H1 (cell line): Measurements from ENCODE around the gene PRRX2. TPM values are rescaled to one million over a fixed set of nuclear protein-coding genes. Genes with fewer than 3 reads are reported as not detected.

Experiments
- CTCF ChIA-PET: fragments of 300-600 bp; sonication (Branson Sonifier 250); formaldehyde crosslinking; loops from one replicate; lab custom pipeline; 2021; ENCODE audit not compliant: partially characterized antibody; lab: Charles Lee
- POLR2A ChIA-PET: fragments of 300-600 bp; sonication (Branson Sonifier 250); formaldehyde crosslinking; loops from one replicate; lab custom pipeline; 2021; ENCODE audit warnings: inconsistent platforms; ENCODE audit not compliant: partially characterized antibody; lab: Charles Lee
- DNase-seq, 2 experiments: peaks; one replicate each; pipeline versions ENCODE4 v3.0.0 to v3.0.0-alpha.2; 2010 to 2022; ENCODE audit warnings: low spot score in 2 of 2, low read depth in 1 of 2, mixed read lengths in 1 of 2
- FAIRE-seq: peaks from 2 replicates; lab custom pipeline; 2011; peaks lifted over from hg19 to GRCh38; lab: Jason Lieb, UNC
- H2AFZ ChIP-seq: 2 replicates; pipeline ENCODE4 v1.8.1; 2012; ENCODE audit warnings: low read length, inconsistent platforms
- H2AK5ac ChIP-seq: 2 replicates; pipeline ENCODE4 v1.6.1; 2013; ENCODE audit warnings: low read depth, low read length
- H2BK120ac ChIP-seq: replicated peaks from 2 replicates; pipeline ENCODE3; 2013; ENCODE audit warnings: low read depth, low read length, inconsistent platforms
- H2BK12ac ChIP-seq: 2 replicates; pipeline ENCODE4 v1.6.1; 2013; ENCODE audit warnings: low read depth, low read length
- H2BK15ac ChIP-seq: 2 replicates; pipeline ENCODE4 v1.6.1; 2013; ENCODE audit warnings: low read length
- H2BK20ac ChIP-seq: 2 replicates; pipeline ENCODE4 v1.6.1; 2013; ENCODE audit warnings: low read length
- H2BK5ac ChIP-seq: 2 replicates; pipeline ENCODE4 v1.6.1; 2013; ENCODE audit warnings: low read depth, low read length
- H3K14ac ChIP-seq: 2 replicates; pipeline ENCODE4 v1.6.1; 2013; ENCODE audit warnings: inconsistent platforms; ENCODE audit not compliant: insufficient read length
- H3K18ac ChIP-seq: 2 replicates; pipeline ENCODE4 v1.6.1; 2013; ENCODE audit warnings: low read length; ENCODE audit errors: extremely low read depth
- H3K23ac ChIP-seq: 2 replicates; pipeline ENCODE4 v1.6.1; 2013; ENCODE audit warnings: inconsistent platforms; ENCODE audit not compliant: insufficient read length
- H3K23me2 ChIP-seq: 2 replicates; pipeline ENCODE4 v1.6.1; 2013; ENCODE audit warnings: low read depth, low read length
- H3K27ac ChIP-seq: 2 replicates; pipeline ENCODE4 v1.6.1; 2011; ENCODE audit warnings: low read depth, low read length, inconsistent platforms
- H3K27me3 ChIP-seq, 4 experiments: replicated peaks in 1 of 4; 1 replicate in 1 of 4; 2 replicates in 3 of 4; pipeline versions ENCODE4 v1.6.1 to v1.8.1; 2011 to 2013; ENCODE audit warnings: low read length in 3 of 4, mild to moderate bottlenecking in 3 of 4, inconsistent platforms in 2 of 4, mixed read lengths in 2 of 4, moderate library complexity in 1 of 4; ENCODE audit not compliant: control insufficient read depth in 3 of 4, insufficient read depth in 3 of 4; ENCODE audit errors: extremely low read depth in 1 of 4
- H3K36me3 ChIP-seq, 4 experiments: 2 replicates each; pipeline versions ENCODE4 v1.6.1 to v1.8.1; 2011 to 2013; ENCODE audit warnings: mild to moderate bottlenecking in 4 of 4, low read length in 3 of 4, moderate library complexity in 2 of 4, control low read depth in 1 of 4, inconsistent platforms in 1 of 4; ENCODE audit not compliant: insufficient read depth in 4 of 4, control insufficient read depth in 2 of 4
- H3K4ac ChIP-seq: replicated peaks from 2 replicates; pipeline ENCODE3; 2013; ENCODE audit warnings: low read length, low read depth, mixed read lengths, inconsistent platforms; ENCODE audit not compliant: insufficient read length
- H3K4me1 ChIP-seq, 4 experiments: replicated peaks in 1 of 4; 1 replicate in 1 of 4; 2 replicates in 3 of 4; pipeline versions ENCODE4 v1.6.1 to v1.8.1; 2011 to 2013; ENCODE audit warnings: low read length in 3 of 4, inconsistent platforms in 2 of 4, mixed read lengths in 1 of 4; ENCODE audit not compliant: insufficient read depth in 4 of 4, control insufficient read depth in 3 of 4
- H3K4me2 ChIP-seq, 2 experiments: 2 replicates each; pipeline versions ENCODE4 v1.6.1 to v1.8.1; 2011 to 2013; ENCODE audit warnings: low read depth in 2 of 2, low read length in 2 of 2, control low read depth in 1 of 2, inconsistent platforms in 1 of 2, mild to moderate bottlenecking in 1 of 2; ENCODE audit not compliant: insufficient read depth in 1 of 2
- H3K4me3 ChIP-seq, 4 experiments: fragments of 200-600, 300-600 bp in 1 of 4; sonication (generic), shearing (Covaris generic), sonication (Bioruptor Twin) in 1 of 4; 2 replicates each; pipeline versions ENCODE4 v1.5.1 to v1.8.1; 2011 to 2016; ENCODE audit warnings: low read length in 4 of 4, low read depth in 3 of 4, control low read depth in 2 of 4, inconsistent platforms in 2 of 4, mild to moderate bottlenecking in 2 of 4, mixed read lengths in 1 of 4, moderate library complexity in 1 of 4; ENCODE audit not compliant: insufficient read depth in 2 of 4; ENCODE audit errors: extremely low read depth in 1 of 4
- H3K56ac ChIP-seq: replicated peaks from 2 replicates; pipeline ENCODE3; 2013; ENCODE audit warnings: low read depth, mild to moderate bottlenecking, mixed read lengths, low read length, inconsistent platforms; ENCODE audit not compliant: insufficient read length
- H3K79me1 ChIP-seq: 2 replicates; pipeline ENCODE4 v1.6.1; 2013; ENCODE audit warnings: low read depth, low read length, control low read depth
- H3K79me2 ChIP-seq, 2 experiments: 2 replicates each; pipeline versions ENCODE4 v1.6.1 to v1.8.1; 2012 to 2013; ENCODE audit warnings: low read length in 2 of 2, mild to moderate bottlenecking in 2 of 2, inconsistent platforms in 1 of 2; ENCODE audit not compliant: insufficient read depth in 2 of 2, control insufficient read depth in 1 of 2
- H3K9ac ChIP-seq, 4 experiments: replicated peaks in 1 of 4; 1 replicate in 1 of 4; 2 replicates in 3 of 4; pipeline versions ENCODE4 v1.6.1 to v1.8.1; 2011 to 2013; ENCODE audit warnings: low read depth in 3 of 4, low read length in 3 of 4, control low read depth in 2 of 4, mild to moderate bottlenecking in 2 of 4, moderate library complexity in 2 of 4, inconsistent platforms in 1 of 4; ENCODE audit errors: extremely low read depth in 1 of 4
- H3K9me3 ChIP-seq, 2 experiments: 2 replicates each; pipeline versions ENCODE4 v1.6.1 to v1.8.1; 2012 to 2013; ENCODE audit warnings: mild to moderate bottlenecking in 2 of 2, moderate library complexity in 2 of 2, control low read depth in 1 of 2, inconsistent platforms in 1 of 2, low read depth in 1 of 2, low read length in 1 of 2, mixed read lengths in 1 of 2; ENCODE audit not compliant: insufficient read depth in 2 of 2
- H4K20me1 ChIP-seq, 2 experiments: replicated peaks in 1 of 2; 2 replicates each; pipeline versions ENCODE3 to v1.8.1; 2011 to 2013; ENCODE audit warnings: inconsistent platforms in 2 of 2, low read length in 2 of 2, mild to moderate bottlenecking in 1 of 2; ENCODE audit not compliant: insufficient read depth in 2 of 2, control insufficient read depth in 1 of 2
- H4K5ac ChIP-seq: 2 replicates; pipeline ENCODE4 v1.6.1; 2013; ENCODE audit warnings: low read length, low read depth, mixed read lengths, inconsistent platforms; ENCODE audit not compliant: insufficient read length
- H4K8ac ChIP-seq: 2 replicates; pipeline ENCODE4 v1.8.0; 2013; ENCODE audit warnings: mild to moderate bottlenecking, moderate library complexity, low read length, inconsistent platforms; ENCODE audit not compliant: insufficient read depth; ENCODE audit errors: extremely low read depth
- H4K91ac ChIP-seq: replicated peaks from 2 replicates; pipeline ENCODE3; 2013; ENCODE audit warnings: low read length, mixed read lengths, inconsistent platforms; ENCODE audit not compliant: insufficient read length
- CHD1 ChIP-seq: IDR thresholded peaks from 2 replicates; pipeline ENCODE4 v1.6.1; 2012; ENCODE audit warnings: low read depth, low read length, improper control_type of control experiment
- EGR1 ChIP-seq: IDR thresholded peaks from 2 replicates; pipeline ENCODE4 v1.6.1; 2011; ENCODE audit warnings: low read depth, low read length, borderline replicate concordance
- GABPA ChIP-seq: IDR thresholded peaks from 2 replicates; pipeline ENCODE4 v1.6.1; 2011; ENCODE audit warnings: mild to moderate bottlenecking, low read length, moderate library complexity, borderline replicate concordance; ENCODE audit not compliant: insufficient read depth
- KDM1A ChIP-seq: fragments of 200-600, 300-600 bp; sonication (generic); IDR thresholded peaks from 2 replicates; pipeline ENCODE4 v1.7.1; 2016; ENCODE audit warnings: mild to moderate bottlenecking, low read length, borderline replicate concordance
- NRF1 ChIP-seq: IDR thresholded peaks from 2 replicates; pipeline ENCODE4 v1.6.1; 2011; ENCODE audit warnings: mild to moderate bottlenecking, low read depth, low read length, improper control_type of control experiment
- RAD21 ChIP-seq, 2 experiments: IDR thresholded peaks in 1 of 2; conservative IDR thresholded peaks in 1 of 2; 2 replicates each; pipeline ENCODE4 v1.6.1; 2011; ENCODE audit warnings: low read depth in 2 of 2, low read length in 2 of 2, improper control_type of control experiment in 1 of 2, inconsistent platforms in 1 of 2, mild to moderate bottlenecking in 1 of 2, moderate library complexity in 1 of 2
- RXRA ChIP-seq: IDR thresholded peaks from 2 replicates; pipeline ENCODE4 v1.6.1; 2011; ENCODE audit warnings: low read depth, mild to moderate bottlenecking, low read length, moderate library complexity; ENCODE audit not compliant: insufficient read depth
- SIRT6 ChIP-seq: IDR thresholded peaks from one replicate; pipeline ENCODE4 v1.7.1; 2012; ENCODE audit warnings: low read length, inconsistent platforms
- YY1 ChIP-seq: IDR thresholded peaks from 2 replicates; pipeline ENCODE4 v1.6.1; 2011; ENCODE audit warnings: low read depth, mild to moderate bottlenecking, low read length
- WGBS, 2 experiments: shearing (Covaris generic) in 1 of 2; methylation state at CpG; one replicate each; pipeline versions ENCODE4 v1.1.6 to v1.1.7; 2013 to 2015; ENCODE audit warnings: low lambda C conversion rate in 2 of 2, mixed read lengths in 2 of 2, inconsistent platforms in 1 of 2, low coverage in 1 of 2, missing lambda C conversion rate in 1 of 2; ENCODE audit not compliant: insufficient replicate concordance in 2 of 2, insufficient coverage in 1 of 2, insufficient read length in 1 of 2; ENCODE audit errors: extremely low coverage in 1 of 2, missing lambda C conversion rate in 1 of 2; 5-methylcytosine and 5-hydroxymethylcytosine counted together
- polyA plus RNA-seq, 7 experiments: library from polyadenylated mRNA; depleted of rRNA in 3 of 7; stranded (reverse) in 5 of 7; unstranded in 2 of 7; fragments of >200 nt in 5 of 7; fragments of 200-250 nt in 2 of 7; gene quantifications; 1 replicate in 5 of 7; 2 replicates in 1 of 7; 4 replicates in 1 of 7; pipeline versions ENCODE4 v1.2.1 to v1.2.3, GENCODE V29; 2011 to 2013; ENCODE audit warnings: missing spikeins in 2 of 7, mixed read lengths in 2 of 7
- total RNA-seq: library from RNA; stranded (reverse); fragmentation: NEBNext Ultra II Directional; extraction: Animal tissue kit (Norgen Biotek cat#: 25700); gene quantifications from 2 replicates; pipeline ENCODE4 v1.2.1, GENCODE V29; 2021
- TF ChIP-seq, protein P1 (sequence below): IDR thresholded peaks from 2 replicates; pipeline ENCODE4 v1.6.1; 2012; ENCODE audit warnings: inconsistent platforms
- TF ChIP-seq, protein P2 (sequence below): IDR thresholded peaks from 2 replicates; pipeline ENCODE4 v1.6.1; 2012; ENCODE audit warnings: inconsistent platforms

PRRX2 gene
- total and polyA plus RNA-seq, 2 of the 8 experiments (the other 6 are each of a cell fraction or from before 2014, with no cell fraction given), result 5.8 to 9.2 TPM

DNA sequence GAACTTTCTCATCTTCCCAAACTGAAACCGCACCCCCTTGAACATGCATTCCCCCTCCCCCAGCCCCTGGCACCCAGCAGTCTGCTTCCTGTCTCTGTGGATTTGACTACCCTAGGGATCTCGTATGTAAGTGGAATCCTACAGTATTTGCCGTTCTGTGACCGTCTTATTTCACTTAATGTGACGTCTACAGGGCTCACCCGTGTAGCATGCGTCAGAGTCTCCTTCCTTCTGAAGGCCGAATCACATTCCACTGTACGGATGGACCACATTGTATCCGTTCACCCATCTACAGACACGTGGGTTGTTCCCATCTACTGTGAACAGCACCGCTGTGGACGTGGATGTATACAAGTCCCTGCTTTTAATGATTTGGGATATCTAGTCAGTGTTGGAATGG is 4.5 kb downstream of the PRRX2 start:
- Histone ChIP-seq H2BK15ac (no peak overlapping the region), H2BK5ac (no peak overlapping the region), H4K8ac (no peak overlapping the region), H2BK120ac (no peak overlapping the region), H3K18ac (no peak overlapping the region), H4K20me1 (no peaks in the 10 kb centered on the region), H3K4me1 (peaks cover 0 to 7% (median 4%) of the 10 kb centered on the region in 4 experiments; a peak in 5 of 7 replicates), H3K79me2 (no peaks in the 10 kb centered on the region), H3K79me1 (no peaks in the 10 kb centered on the region), H4K91ac (no peak overlapping the region), H3K36me3 (no peaks in the 10 kb centered on the region), H3K23me2 (peaks cover 9% of the 10 kb centered on the region; the same call in 1 of the 2 replicates), H2AFZ (no peak overlapping the region), H3K27me3 (peaks cover 7 to 16% (median 10%) of the 10 kb centered on the region in 4 experiments), H2AK5ac (no peak overlapping the region), H2BK20ac (no peak overlapping the region), H3K27ac (no peak overlapping the region), H4K5ac (no peak overlapping the region), H3K4ac (no peak overlapping the region), H3K4me3 (no peak overlapping the region), H3K56ac (no peak overlapping the region), H3K4me2 (no peak overlapping the region), H3K9ac (no peak overlapping the region), H2BK12ac (no peak overlapping the region), H3K23ac (no peak overlapping the region), H3K9me3 (no peaks in the 10 kb centered on the region), H3K14ac (no peak overlapping the region)
- DNase-seq, result no peak
- no peak for FAIRE-seq
- CTCF ChIA-PET, result no interaction called here
- WGBS, 2 experiments, result 83% methylated on average over 13 of the region's 13 CpGs; no CpG with 5 or more reads in 1 of the 2 experiments
- POLR2A ChIA-PET, result no interaction called here
- TF ChIP-seq, protein P1, sequence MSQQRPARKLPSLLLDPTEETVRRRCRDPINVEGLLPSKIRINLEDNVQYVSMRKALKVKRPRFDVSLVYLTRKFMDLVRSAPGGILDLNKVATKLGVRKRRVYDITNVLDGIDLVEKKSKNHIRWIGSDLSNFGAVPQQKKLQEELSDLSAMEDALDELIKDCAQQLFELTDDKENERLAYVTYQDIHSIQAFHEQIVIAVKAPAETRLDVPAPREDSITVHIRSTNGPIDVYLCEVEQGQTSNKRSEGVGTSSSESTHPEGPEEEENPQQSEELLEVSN, result no peak
- TF ChIP-seq, protein P2, sequence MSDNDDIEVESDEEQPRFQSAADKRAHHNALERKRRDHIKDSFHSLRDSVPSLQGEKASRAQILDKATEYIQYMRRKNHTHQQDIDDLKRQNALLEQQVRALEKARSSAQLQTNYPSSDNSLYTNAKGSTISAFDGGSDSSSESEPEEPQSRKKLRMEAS, result no peak
- TF ChIP-seq RXRA (no peak), EGR1 (no peak), SIRT6 (no peak), GABPA (no peak), YY1 (no peak), NRF1 (no peak), KDM1A (no peak), RAD21 (IDR thresholded peaks at IDR 0.05 in 1 of 2, conservative IDR thresholded peaks at IDR 0.05 in 1 of 2; ENCODE audit: low read depth in 2 of 2, low read length in 2 of 2) (no peak), CHD1 (no peak)
